GM21737 (cell line): ENCODE results near the gene EMSY.

ENCODE experiments used
- ATAC-seq: cut with Tn5 transposase; IDR thresholded peaks from one replicate; pipeline ENCODE4 v1.9.1; 2021; ENCODE audit warnings: mild to moderate bottlenecking, moderate library complexity; ENCODE audit not compliant: unreplicated experiment

Gene EMSY

DNA sequence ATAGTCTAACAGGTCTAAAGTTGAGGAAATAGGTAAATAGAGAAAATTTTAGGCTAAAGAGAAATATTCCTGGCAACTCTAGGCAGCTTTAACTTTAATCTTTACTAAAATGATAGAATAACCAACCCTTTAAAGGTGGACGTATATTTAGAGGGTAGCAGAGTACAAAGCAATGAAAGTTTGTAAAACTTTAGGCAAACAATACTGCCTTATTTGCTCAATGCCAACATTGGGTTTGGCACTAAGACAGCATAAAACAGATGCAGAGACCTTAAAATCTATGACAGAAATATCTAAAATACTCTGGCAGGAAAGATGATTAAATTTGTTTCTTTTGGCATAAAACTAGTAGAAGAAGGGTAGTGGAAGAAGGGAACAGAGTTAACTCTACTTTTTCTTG is 70.7 kb downstream of the EMSY start:
- no peak for ATAC-seq

DNA sequence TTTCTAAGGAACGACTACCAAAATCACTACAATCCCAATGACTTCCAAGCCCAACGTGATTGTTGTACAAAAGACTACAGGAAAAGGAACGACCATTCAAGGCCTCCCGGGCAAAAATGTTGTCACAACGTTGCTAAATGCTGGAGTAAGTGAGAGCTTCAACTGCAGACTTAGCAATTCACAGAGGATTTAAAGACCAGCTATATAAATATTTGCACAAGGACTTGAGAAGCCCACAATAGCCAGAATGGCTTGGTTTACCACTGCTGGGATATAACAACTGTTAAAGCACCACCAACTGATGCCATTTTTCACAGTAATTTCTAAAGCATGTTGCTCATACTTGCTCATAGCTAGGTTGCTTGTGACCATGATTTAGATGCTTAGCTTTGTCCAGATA is 78.3 kb downstream of the EMSY start:
- ATAC-seq = no peak

DNA sequence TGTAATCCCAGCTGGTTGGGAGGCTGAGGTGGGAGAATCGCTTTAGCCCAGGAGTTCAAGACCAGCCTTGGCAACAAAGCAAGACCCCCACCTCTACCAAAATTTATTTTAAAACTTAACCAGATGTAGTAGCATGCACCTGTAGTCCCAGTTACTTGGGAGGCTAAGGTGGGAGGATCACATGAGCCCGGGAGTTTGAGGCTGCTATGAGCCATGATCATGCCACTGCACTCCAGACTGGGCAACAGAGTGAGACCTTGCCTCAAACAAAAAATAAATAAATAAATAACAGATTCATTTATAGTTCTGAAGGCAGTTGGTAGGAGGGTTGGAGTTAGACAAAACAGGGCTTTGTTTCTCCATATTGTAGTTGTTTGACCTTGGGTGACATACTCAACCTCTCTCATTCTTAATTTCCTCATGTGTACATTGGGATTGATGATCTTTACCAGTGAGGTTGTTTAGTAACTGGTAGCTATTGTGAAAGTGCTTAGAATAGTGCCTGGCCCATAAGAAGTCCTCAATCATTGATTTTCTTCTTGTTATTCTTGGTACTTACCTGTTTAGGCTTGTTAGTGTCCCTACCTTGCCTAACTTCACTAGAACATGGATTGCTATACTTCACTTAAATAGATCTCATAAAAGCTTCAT is 79.1 kb downstream of the EMSY start:
- no peak for ATAC-seq

DNA sequence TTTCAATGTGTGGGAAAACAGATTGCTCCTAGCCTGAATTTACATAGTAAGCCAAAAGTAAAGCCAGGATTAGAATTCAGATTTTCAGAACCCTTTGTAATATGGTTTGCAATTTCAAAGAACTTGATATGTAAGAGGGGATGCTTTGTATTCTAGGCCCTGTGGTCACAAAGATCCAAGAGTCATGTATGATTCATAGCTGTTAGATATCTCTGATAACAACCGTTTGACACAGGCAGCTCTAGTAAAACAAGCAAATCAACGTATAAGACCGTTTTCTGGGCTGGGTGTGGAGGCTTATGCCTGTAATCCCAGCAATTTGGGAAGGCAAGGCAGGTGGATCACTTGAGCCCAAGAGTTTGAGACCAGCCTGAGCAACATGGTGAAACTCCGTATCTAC is 79.6 kb downstream of the EMSY start:
- ATAC-seq = no peak

GRCh38 chr11:76524919-76525318 is 80.1 kb downstream of the EMSY start:
- no peak for ATAC-seq

GRCh38 chr11:76526878-76527277 is 82.1 kb downstream of the EMSY start:
- no peak for ATAC-seq

DNA sequence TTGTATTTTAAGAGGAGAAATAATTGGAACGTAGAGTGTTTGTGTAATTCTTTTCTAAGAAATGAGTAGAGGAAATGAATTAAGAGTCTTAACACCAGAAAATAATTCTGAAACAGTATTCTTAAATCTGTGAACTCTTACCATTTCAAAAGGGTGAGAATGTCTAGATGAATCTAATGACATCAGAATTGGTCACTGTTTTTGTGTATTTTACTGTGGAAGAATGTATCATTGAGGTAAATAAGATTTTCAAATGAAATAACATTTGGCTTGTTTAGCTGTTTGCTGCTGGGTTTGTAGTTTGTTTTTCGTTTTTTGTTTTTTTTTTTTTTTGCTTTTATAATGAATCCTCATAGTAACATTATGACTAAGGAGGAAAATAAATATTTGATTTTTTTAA is 97.6 kb downstream of the EMSY start:
- ATAC-seq = no peak

DNA sequence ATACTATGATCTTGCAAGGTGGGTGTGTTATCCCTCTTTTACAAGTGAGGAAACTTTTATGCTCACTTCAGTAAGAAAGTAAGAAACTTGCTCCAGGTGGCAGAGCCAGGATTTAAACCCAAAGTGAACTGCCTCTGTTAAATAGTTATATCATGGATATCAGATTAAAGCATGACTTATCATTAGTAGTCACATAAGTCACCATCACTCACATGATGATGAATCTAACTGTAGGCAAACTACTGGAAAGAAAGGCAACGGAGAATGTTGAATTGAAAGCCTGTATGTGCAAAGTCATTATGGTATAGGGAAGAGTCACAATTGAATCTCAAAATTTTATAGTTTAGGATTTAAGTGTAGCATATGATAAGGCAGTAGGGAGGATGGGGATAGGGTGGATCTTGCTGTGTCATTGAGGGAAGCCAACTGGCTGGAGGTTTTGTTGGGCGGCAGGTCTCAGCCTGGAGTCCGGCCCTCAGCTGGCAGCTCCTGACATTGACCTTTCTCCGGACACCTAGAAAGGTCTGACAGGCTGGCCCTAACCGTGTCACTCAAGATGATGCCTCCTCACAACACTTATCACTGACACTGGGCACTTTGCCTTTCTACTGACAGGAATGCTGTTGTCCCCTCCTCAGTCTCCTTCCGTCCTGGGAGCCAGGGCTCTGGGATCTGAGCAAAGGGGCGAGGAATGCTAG is 98.3 kb downstream of the EMSY start:
- no peak for ATAC-seq

DNA sequence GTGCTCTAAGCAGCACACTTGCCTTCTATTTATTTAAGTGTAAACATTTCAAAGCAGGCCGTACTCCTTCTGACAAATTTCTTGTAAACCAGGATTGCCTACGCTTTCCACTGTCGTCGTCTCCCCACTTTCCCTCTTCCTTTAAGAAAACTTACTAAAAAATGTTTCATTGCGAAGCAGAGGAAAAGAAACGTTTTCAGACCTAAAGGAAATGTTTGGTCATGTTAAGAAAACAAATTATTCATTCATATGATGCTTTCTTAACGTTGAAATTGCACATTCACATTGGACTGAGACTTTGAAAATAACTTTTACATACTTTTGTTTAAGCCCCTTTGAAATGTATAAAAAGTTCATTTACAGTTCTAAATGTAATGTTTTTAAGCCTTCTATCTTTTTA is 106.0 kb downstream of the EMSY start:
- no peak for ATAC-seq

GRCh38 chr11:76551400-76551799 is 106.6 kb downstream of the EMSY start:
- no peak for ATAC-seq

DNA sequence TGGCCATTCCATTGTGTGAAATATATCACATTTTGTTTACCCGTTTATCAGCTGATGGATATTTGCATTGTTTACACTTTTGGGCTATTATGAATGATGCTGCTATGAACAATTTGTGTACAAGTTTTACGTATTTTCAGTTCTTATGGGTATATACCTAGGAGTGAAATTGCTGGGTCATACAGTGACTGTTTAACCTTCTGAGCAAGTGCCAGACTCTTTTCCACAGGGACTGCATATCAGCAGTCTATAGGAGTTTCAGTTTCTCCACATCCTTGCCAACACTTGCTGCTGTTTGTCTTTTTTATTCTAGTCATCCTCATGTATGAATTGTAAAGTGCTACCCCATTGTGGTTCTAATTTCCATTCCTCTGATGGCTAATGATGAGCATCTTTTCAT is 108.2 kb downstream of the EMSY start:
- no peak for ATAC-seq

- no peak for ATAC-seq
These were observed 109.0 kb downstream of the EMSY start for GRCh38 chr11:76553554-76554476.

DNA sequence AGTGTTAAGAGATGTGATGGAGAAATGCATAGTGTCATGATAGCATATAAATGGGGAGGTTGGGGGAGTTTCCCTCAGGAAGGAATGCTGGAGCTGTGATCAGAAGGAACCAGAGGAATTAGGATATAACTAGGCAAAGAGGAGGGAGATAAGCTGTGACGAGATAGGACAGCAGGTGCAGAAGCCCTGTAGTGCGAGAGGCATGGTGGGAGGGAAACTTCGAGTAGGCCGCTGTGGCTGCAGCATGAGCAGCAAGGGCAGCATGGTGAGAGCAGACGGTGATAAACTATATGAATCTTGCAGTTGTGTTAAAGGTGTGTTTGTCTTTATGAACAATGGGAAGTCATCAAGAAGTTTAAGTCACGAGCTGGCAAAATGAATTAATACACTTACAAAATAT is 109.9 kb downstream of the EMSY start:
- ATAC-seq = no peak

GRCh38 chr11:76557466-76557865 is 112.6 kb downstream of the EMSY start:
- no peak for ATAC-seq

DNA sequence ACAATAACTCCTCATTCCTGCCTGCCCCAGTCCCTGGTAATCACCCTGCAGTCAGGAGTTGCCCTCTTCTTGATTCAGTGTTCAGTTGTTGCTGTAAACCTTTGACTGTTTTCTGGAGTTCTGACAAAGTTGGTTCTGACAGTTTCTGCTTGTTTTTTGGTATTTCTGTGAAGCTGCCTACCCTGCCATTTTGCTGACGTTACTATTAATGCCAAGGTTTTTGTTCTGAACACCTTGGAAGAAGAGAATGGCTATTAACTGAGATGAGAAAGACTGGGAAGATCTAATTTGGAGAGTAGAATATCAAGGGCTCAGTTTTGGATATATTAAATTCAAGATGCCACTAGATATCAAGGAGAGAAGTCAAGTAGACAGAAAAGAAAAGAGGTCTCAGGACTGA is 113.7 kb downstream of the EMSY start:
- no peak for ATAC-seq

DNA sequence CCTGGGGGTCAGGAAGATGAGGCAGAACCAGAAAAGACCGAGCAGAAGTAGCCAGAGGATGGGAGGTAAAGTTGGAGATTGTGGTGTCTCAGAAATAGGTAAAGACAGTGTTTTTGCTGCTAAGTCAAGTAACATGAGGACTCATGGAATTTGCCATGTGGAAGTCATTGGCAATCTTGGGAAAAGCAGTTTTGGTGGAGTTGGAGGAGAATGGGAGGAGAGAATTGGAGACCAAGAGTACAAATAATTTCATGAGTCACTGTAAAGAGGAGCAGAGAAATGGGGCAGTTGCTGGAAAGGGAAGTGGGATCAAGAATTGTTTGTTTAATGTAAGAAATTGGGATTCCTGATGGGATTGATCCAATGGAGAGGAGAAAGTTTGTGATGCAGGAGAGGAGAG is 114.1 kb downstream of the EMSY start:
- no peak for ATAC-seq

DNA sequence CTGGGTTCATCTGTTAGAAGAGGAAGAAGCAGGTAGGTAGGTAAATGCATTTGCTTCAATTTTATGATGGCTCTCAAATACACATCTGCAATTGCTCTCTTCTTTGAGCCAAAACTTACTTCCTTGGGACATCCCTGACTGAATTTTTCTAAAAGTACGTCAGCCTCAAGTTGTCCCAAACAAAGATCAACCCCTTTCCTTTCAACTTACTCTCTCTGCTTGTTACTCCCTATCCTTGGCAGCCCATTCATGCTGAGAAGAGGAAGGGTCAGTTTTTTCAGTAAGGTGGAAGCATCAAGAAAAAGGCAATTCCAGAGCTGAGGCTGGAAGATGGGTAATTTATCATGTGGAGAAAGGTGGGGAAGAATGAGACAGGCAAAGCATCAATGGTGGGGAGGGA is 114.5 kb downstream of the EMSY start:
- no peak for ATAC-seq

- no peak for ATAC-seq
These were observed 115.4 kb downstream of the EMSY start for GRCh38 chr11:76560219-76560618.

- ATAC-seq = no peak
These were observed 116.4 kb downstream of the EMSY start for GRCh38 chr11:76561245-76561644.

DNA sequence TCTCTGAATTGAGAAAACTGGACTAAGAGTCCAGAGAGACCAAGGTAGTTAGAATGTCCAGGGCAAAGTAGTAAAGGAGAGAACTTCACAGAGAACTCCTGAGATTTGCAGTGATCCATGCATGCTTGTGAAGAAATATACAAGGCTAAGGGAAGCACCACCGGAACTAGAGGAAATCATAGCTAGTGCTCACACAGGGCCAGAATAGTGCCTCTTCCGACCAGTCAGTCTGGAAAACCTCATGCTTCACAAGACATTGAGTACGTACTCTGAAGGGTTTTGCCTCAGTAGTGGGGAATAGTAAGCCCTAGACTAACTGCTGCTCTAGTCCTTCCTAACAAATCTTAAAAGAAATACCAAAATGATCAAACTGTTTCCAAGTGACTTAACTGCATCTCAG is 117.7 kb downstream of the EMSY start:
- no peak for ATAC-seq

GRCh38 chr11:76564364-76564763 is 119.5 kb downstream of the EMSY start:
- no peak for ATAC-seq

GRCh38 chr11:76566811-76567210 is 122.0 kb downstream of the EMSY start:
- ATAC-seq = no peak
